ENCODE results near the gene SP110. TPM values are rescaled to one million over a fixed set of nuclear protein-coding genes. Genes with fewer than 3 reads are reported as not detected.

Gene SP110
- total RNA-seq, 1 donor from 2014 or later: 14.8 TPM

- DNase-seq (ENCODE audit: low read depth): no peak
- Histone ChIP-seq H3K36me3 (ENCODE audit: control insufficient read depth, insufficient read depth, low read length) (no peaks in the 10 kb centered on the region), H3K4me3 (ENCODE audit: low read depth, low read length) (no peak overlapping the region), H3K27me3 (ENCODE audit: control insufficient read depth, insufficient read depth, low read length) (no peaks in the 10 kb centered on the region)
- TF ChIP-seq CTCF (IDR thresholded peaks at IDR 0.05; ENCODE audit: insufficient read depth, low read length, poor library complexity, severe bottlenecking): no peak
Observed at GRCh38 chr2:230208576-230208975, 11.2 kb downstream of the SP110 start.

GRCh38 chr2:230205721-230206120 is 14.1 kb downstream of the SP110 start:
- H3K36me3 ChIP-seq (ENCODE audit: control insufficient read depth, insufficient read depth, low read length): no peaks in the 10 kb centered on the region
- TF ChIP-seq CTCF (IDR thresholded peaks at IDR 0.05; ENCODE audit: insufficient read depth, low read length, poor library complexity, severe bottlenecking): no peak
- DNase-seq (ENCODE audit: low read depth): no peak
- H3K4me3 ChIP-seq (ENCODE audit: low read depth, low read length): no peak overlapping the region
- no peaks in the 10 kb centered on the region for H3K27me3 ChIP-seq (ENCODE audit: control insufficient read depth, insufficient read depth, low read length)

GRCh38 chr2:230205034-230205433 is 14.8 kb downstream of the SP110 start:
- Histone ChIP-seq H3K36me3 (ENCODE audit: control insufficient read depth, insufficient read depth, low read length) (no peaks in the 10 kb centered on the region), H3K27me3 (ENCODE audit: control insufficient read depth, insufficient read depth, low read length) (no peaks in the 10 kb centered on the region), H3K4me3 (ENCODE audit: low read depth, low read length) (no peak overlapping the region)
- DNase-seq (ENCODE audit: low read depth): no peak
- TF ChIP-seq CTCF (IDR thresholded peaks at IDR 0.05; ENCODE audit: insufficient read depth, low read length, poor library complexity, severe bottlenecking): no peak

GRCh38 chr2:230203110-230203676 is 16.6 kb downstream of the SP110 start:
- no peak for DNase-seq (ENCODE audit: low read depth)
- Histone ChIP-seq H3K4me3 (ENCODE audit: low read depth, low read length) (no peak overlapping the region), H3K27me3 (ENCODE audit: control insufficient read depth, insufficient read depth, low read length) (no peaks in the 10 kb centered on the region), H3K36me3 (ENCODE audit: control insufficient read depth, insufficient read depth, low read length) (no peaks in the 10 kb centered on the region)
- TF ChIP-seq CTCF (IDR thresholded peaks at IDR 0.05; ENCODE audit: insufficient read depth, low read length, poor library complexity, severe bottlenecking): no peak

- TF ChIP-seq CTCF (IDR thresholded peaks at IDR 0.05; ENCODE audit: insufficient read depth, low read length, poor library complexity, severe bottlenecking): no peak
- no peak overlapping the region for H3K4me3 ChIP-seq (ENCODE audit: low read depth, low read length)
- no peaks in the 10 kb centered on the region for H3K36me3 ChIP-seq (ENCODE audit: control insufficient read depth, insufficient read depth, low read length)
- no peaks in the 10 kb centered on the region for H3K27me3 ChIP-seq (ENCODE audit: control insufficient read depth, insufficient read depth, low read length)
- DNase-seq (ENCODE audit: low read depth): no peak
Observed at GRCh38 chr2:230202430-230203109, 17.2 kb downstream of the SP110 start.

Measured in kidney epithelial cell (primary cell).